SHP77 (cell line): ENCODE data around the gene CEMIP2.
"Not testable (repeated sequence)": the region's sequence is repeated elsewhere in the genome, so short reads cannot be mapped to it uniquely, and the experiment has no call there.

Experiments
- DNase-seq, 2 experiments: peaks; one replicate each; lab custom pipeline; 2025; lab: John Stamatoyannopoulos, UW

CEMIP2 gene

GRCh38 chr9:71675857-71676165 lies 92.5 kb downstream of the CEMIP2 start:
- DNase-seq, result no peak

GRCh38 chr9:71675105-71675856 lies 93.0 kb downstream of the CEMIP2 start:
- no peak for DNase-seq

- no peak for DNase-seq
Observed at GRCh38 chr9:71672573-71672972, 95.7 kb downstream of the CEMIP2 start.

GRCh38 chr9:71671289-71671688 lies 97.0 kb downstream of the CEMIP2 start:
- DNase-seq, result no peak

GRCh38 chr9:71670121-71670520 lies 98.2 kb downstream of the CEMIP2 start:
- DNase-seq, result no peak

- DNase-seq, result no peak
Observed at GRCh38 chr9:71669284-71669995, 98.9 kb downstream of the CEMIP2 start.

- DNase-seq, result no peak
Observed at GRCh38 chr9:71668717-71669116, 99.6 kb downstream of the CEMIP2 start.

GRCh38 chr9:71665247-71665646 lies 103.1 kb downstream of the CEMIP2 start:
- no peak for DNase-seq

- no peak for DNase-seq
Observed at GRCh38 chr9:71664566-71664965, 103.7 kb downstream of the CEMIP2 start.

- no peak for DNase-seq
Observed at GRCh38 chr9:71663931-71664459, 104.3 kb downstream of the CEMIP2 start.

GRCh38 chr9:71663216-71663615 lies 105.1 kb downstream of the CEMIP2 start:
- no peak for DNase-seq

GRCh38 chr9:71662082-71662481 lies 106.2 kb downstream of the CEMIP2 start:
- no peak for DNase-seq

GRCh38 chr9:71657276-71657675 lies 111.0 kb downstream of the CEMIP2 start:
- not testable (repeated sequence) for DNase-seq

GRCh38 chr9:71656496-71656895 lies 111.8 kb downstream of the CEMIP2 start:
- DNase-seq, result no peak

- DNase-seq, result no peak
Observed at GRCh38 chr9:71655778-71656177, 112.5 kb downstream of the CEMIP2 start.

GRCh38 chr9:71655141-71655540 lies 113.2 kb downstream of the CEMIP2 start:
- no peak for DNase-seq

GRCh38 chr9:71652480-71652879 lies 115.8 kb downstream of the CEMIP2 start:
- no peak for DNase-seq

GRCh38 chr9:71648453-71648852 lies 119.9 kb downstream of the CEMIP2 start:
- no peak for DNase-seq

- no peak for DNase-seq
Observed at GRCh38 chr9:71647094-71647591, 121.2 kb downstream of the CEMIP2 start.

GRCh38 chr9:71646131-71646530 lies 122.2 kb downstream of the CEMIP2 start:
- DNase-seq, result no peak

- no peak for DNase-seq
Observed at GRCh38 chr9:71644819-71645362, 123.4 kb downstream of the CEMIP2 start.

GRCh38 chr9:71643330-71643729 lies 125.0 kb downstream of the CEMIP2 start:
- no peak for DNase-seq

GRCh38 chr9:71642056-71642455 lies 126.3 kb downstream of the CEMIP2 start:
- no peak for DNase-seq
